HUES48 (cell line): ENCODE data around the gene KDELR1.

Experiments used
- H3K27ac ChIP-seq: one replicate; pipeline ENCODE4 v1.7.0; 2013; ENCODE audit warnings: low read depth, low read length, inconsistent platforms
- H3K27me3 ChIP-seq: 2 replicates; pipeline ENCODE4 v1.6.1; 2013; ENCODE audit warnings: mild to moderate bottlenecking, low read length; ENCODE audit not compliant: control insufficient read depth, insufficient read depth
- H3K36me3 ChIP-seq: 2 replicates; pipeline ENCODE4 v1.6.1; 2013; ENCODE audit warnings: low read length; ENCODE audit not compliant: control insufficient read depth, insufficient read depth
- H3K4me1 ChIP-seq: 2 replicates; pipeline ENCODE4 v1.6.1; 2013; ENCODE audit warnings: mild to moderate bottlenecking, low read length; ENCODE audit not compliant: control insufficient read depth, insufficient read depth
- H3K4me3 ChIP-seq: 2 replicates; pipeline ENCODE4 v1.5.1; 2013; ENCODE audit warnings: mild to moderate bottlenecking, low read depth, low read length
- H3K9ac ChIP-seq: 2 replicates; pipeline ENCODE4 v1.6.1; 2013; ENCODE audit warnings: mild to moderate bottlenecking, low read depth, low read length, moderate library complexity
- H3K9me3 ChIP-seq: 2 replicates; pipeline ENCODE4 v1.6.1; 2013; ENCODE audit warnings: low read length; ENCODE audit not compliant: control insufficient read depth, insufficient read depth

Gene KDELR1

DNA sequence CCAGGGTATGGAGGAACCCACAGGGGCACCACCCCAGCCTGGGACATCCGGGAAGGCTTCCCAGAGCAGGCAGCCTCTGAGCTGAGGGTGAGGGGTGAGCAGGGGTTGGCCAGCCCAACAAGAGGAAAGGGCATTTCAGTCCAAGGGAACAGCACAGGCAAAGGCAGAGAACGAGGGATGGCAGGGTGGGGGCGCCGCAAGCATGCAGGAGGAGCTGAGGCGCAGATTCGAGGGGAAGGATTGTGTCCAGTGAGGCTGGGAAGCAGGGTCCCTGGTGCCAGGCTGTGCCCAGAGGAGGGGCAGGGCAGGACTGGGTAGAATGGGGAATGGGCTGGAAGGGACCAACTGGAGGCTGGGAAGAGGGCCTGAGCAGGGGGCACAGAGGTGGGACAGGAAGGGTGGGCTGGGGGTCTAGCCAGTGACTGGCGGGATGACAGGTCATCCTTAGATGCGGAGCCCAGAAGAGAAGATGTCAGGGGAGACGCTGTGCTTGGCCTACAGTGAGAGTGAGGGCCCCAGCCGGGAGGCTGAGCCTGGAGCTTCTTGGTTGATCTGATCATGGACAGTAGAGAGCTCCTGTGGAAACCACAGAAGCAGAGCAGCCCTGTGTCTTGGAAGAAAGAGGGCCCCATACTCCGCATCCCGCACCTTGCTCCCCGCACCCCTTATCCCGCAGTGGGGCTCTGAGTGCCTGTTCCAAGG, 52.4 kb downstream of the KDELR1 start:
- no peak overlapping the region for H3K9ac ChIP-seq
- no peaks in the 10 kb centered on the region for H3K9me3 ChIP-seq
- H3K36me3 ChIP-seq: no peaks in the 10 kb centered on the region
- H3K27me3 ChIP-seq: no peaks in the 10 kb centered on the region
- H3K4me3 ChIP-seq: no peak overlapping the region
- H3K4me1 ChIP-seq: no peaks in the 10 kb centered on the region
- no peak overlapping the region for H3K27ac ChIP-seq

DNA sequence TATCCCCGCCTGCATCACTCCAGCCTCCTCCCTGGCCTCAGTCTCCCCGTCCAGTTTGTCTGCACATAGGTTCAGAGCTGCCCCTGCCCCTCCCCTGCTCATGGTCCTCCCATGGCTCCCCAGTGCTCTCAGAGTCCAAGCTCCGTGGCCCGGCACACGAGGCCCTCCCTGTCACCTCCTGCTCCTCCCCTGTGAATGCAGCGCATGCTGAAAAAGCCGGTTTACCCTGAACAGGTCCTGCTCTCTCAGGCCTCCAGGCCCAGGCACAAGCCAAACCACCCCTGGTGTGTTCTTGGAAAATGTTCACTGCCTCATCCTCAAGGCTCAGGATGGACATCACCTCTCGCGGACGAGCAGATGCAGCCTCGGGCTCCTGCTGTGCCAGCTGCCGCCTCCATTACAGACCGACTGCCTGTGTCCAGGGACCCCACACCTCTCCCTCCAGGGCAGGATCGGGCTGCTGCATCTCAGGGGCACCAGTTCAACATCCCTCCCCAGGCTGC, 53.0 kb downstream of the KDELR1 start:
- H3K36me3 ChIP-seq: no peaks in the 10 kb centered on the region
- no peak overlapping the region for H3K27ac ChIP-seq
- no peaks in the 10 kb centered on the region for H3K27me3 ChIP-seq
- H3K4me3 ChIP-seq: no peak overlapping the region
- H3K4me1 ChIP-seq: peaks cover 3% of the 10 kb centered on the region
- no peak overlapping the region for H3K9ac ChIP-seq
- H3K9me3 ChIP-seq: no peaks in the 10 kb centered on the region

GRCh38 chr19:48333467-48334384, 57.6 kb downstream of the KDELR1 start:
- Histone ChIP-seq H3K4me3 (peak overlapping the region; percentile 63), H3K27me3 (no peaks in the 10 kb centered on the region), H3K27ac (peak overlapping the region; percentile 55), H3K36me3 (no peaks in the 10 kb centered on the region), H3K4me1 (peaks cover 23% of the 10 kb centered on the region), H3K9ac (0 out of 2 replicates have a peak overlapping the region, but pooled peaks have one; percentile 30), H3K9me3 (no peaks in the 10 kb centered on the region)

GRCh38 chr19:48332662-48333466, 58.5 kb downstream of the KDELR1 start:
- peaks cover 23% of the 10 kb centered on the region for H3K4me1 ChIP-seq
- H3K27me3 ChIP-seq: no peaks in the 10 kb centered on the region
- H3K4me3 ChIP-seq: peak overlapping the region; percentile 54
- no peaks in the 10 kb centered on the region for H3K36me3 ChIP-seq
- no peaks in the 10 kb centered on the region for H3K9me3 ChIP-seq
- H3K27ac ChIP-seq: peak overlapping the region; percentile 55
- H3K9ac ChIP-seq: no peak overlapping the region
